HT-29 (cell line): ENCODE measurements around the gene FAM20C. TPM values are rescaled to one million over a fixed set of nuclear protein-coding genes. Genes with fewer than 3 reads are reported as not detected.

Experiments used
- DNase-seq: peaks from one replicate; pipeline ENCODE4 v3.0.0-alpha.2; 2015; ENCODE audit warnings: low spot score
- total RNA-seq: library from RNA; depleted of rRNA; stranded (reverse); fragments of >200 nt; shearing (Covaris generic); gene quantifications from 2 replicates; pipeline ENCODE4 v1.2.3, GENCODE V29; 2014

The FAM20C gene
- total RNA-seq, 1 experiment from 2014 or later, result not detected

DNA sequence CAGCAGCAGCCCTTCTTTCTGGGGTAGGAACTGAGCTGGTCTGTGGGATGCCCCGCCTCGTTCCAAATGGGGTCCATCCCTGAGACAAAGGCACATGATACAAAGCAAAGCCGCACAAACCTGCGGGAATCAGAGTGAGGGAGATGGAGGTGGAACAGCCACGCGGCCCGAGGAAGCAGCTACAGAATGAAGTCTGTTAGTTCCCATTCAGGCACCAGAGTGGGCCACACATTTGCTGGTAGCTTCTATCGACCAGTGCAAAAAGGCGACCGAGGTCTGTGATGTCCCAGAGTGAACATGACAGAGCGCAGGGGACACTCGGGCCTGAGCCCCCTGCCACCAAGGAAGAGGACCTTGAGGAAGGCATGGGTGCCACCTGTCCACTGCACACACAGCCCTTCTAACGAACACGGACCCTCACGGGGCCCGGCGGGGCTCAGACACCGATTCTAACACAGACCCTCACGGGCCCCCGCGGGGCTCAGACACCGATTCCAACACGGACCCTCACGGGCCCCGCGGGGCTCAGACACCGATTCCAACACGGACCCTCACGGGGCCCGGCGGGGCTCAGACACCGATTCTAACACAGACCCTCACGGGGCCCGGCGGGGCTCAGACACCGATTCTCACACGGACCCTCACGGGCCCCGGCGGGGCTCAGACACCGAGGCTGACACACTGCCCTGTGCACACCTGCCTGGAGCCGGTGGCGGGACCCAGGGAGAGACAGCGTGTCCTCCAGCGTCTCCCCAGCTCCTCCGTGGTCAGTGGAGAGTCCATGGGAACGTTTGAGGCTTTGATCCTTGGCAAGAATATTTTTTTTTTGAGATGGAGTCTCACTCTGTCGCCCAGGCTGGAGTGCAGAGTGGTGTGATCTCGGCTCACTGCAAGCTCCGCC lies 32.8 kb upstream of the FAM20C start:
- DNase-seq, result no peak

- no peak for DNase-seq
These were observed 31.2 kb upstream of the FAM20C start for GRCh38 chr7:160958-161725.

DNA sequence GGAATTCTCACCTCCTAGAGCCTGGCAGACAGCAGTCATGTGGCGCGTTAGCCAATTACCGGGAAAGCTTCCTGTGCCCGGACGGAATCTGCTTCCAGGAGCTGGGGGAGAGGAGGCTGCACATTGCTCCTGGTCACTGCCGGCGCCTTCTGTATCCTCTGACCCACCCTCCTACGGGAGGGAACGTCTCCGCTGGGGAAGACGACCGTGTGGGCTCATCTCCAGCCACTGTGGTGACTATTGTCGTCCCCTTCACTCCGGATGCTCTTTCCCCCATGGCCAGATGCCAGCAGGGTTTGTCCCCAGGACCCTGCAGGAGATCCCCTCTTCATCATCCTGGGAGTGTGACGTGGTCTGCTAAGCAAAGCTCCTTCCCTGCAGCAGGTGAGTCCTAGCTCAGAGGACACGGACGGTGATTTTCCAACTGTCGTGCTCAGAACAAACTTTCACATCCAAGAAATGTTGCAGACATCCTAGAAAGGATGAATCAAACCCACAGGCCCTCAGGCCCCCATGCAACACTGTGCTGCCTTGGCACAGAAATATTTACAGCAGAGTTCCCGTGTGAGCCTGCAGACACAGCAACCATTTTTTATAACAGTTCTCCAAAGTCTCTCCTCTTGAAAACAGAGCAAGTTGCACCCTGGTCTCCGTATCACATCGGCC lies 29.6 kb upstream of the FAM20C start:
- DNase-seq, result no peak

DNA sequence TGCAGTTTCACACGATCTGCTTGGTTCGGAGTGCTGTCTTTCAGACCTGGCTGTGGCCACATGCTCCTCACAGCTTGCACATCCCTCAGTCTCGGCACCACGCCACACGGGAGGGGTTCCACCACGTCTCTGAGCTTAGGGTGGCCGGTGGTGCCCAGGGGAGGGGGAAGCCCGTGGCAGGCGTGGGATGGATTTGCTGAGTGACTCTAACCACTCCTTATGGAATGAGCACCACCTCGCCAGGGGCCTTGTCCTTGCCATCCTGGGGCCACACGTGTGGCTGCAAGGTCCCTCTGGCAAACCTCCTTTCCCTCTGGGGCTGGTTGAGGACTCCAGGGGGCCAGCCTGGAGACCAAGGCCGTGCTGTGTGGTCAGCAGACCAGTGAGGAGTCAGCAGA lies 29.1 kb upstream of the FAM20C start:
- no peak for DNase-seq

GRCh38 chr7:163971-164881 lies 28.1 kb upstream of the FAM20C start:
- DNase-seq, result no peak

- no peak for DNase-seq
These were observed 27.3 kb upstream of the FAM20C start for GRCh38 chr7:164882-165660.

- DNase-seq, result no peak
These were observed 26.6 kb upstream of the FAM20C start for GRCh38 chr7:165661-166337.

GRCh38 chr7:166338-167060 lies 25.9 kb upstream of the FAM20C start:
- no peak for DNase-seq

DNA sequence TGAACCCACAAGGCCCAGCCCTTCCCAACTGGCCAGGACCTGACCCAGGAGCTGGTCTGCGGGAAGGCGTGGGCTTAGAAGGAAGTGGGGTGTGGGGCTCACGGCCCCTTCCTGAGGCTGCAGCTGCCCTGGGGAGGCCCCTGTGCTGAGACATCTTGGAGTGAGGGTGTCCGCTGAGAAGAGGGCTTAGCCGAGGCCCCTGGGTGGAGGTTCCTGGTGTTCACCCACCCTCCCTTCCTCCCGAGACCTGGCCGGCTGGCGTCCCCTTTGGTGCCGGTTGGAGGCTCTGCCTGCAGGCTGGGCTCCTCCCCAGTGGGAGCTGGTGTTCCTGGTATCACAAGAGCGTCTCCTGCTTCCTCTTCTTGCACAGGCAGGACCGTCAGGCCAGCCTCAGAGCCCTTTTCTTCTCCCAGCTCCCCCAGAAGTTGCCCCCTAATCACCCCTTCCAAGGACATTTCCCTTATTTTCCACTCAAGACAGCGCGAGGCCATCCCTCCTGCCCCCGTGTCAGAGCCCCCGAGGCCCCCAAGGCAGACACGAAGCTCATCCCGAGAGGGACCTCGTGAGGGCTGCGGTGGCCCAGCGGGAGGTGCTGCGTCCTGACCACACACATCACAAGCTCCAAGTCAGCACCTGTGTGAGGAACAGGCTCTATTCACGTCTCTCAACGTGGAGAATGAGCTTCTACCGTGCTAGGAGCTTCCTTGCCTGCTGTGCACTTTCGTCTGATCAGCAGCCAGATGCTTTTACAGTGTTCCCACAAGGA lies 25.1 kb upstream of the FAM20C start:
- no peak for DNase-seq

GRCh38 chr7:167976-168791 lies 24.2 kb upstream of the FAM20C start:
- no peak for DNase-seq

DNA sequence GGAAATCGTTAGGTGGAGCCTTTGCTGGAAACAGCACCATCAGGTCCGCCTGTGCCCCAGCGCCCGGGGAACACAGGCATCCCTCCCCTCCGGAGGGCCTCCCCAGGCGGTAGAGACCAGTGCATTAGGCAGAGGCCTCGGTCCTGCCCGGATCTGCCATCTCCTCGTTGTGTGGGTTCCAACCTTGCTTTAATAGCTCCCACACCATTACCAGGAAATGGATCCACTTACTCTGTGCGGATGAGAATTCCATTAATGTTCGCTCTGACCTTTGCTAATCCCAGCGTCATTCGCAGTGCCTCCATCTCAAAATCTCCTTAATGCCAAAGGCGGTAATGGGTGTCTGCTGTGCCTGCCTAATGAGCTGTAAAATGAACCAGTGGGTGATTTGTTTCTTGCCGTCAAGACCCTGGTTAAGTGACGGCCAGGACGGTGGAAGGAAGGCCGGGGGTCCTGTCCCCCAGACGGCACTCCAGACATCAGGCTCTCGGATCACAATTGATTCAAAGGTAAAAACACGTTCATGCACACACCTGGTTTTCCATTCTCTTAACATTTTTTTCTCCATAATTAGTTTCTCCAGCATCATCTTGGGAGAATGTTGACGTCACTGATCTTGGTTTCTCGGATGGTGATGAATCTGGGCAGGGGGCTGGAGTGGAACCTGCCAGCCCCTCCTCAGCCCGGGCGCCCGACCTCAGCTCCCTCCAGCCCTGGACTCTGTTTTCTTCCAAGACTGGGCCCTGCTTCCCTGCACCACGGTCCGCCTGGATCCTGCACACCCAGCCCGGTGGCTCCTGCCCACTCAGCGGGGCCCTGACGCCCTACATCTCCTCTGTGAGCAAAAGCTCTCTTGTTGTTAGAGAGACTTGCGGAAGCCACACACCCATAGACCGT lies 22.8 kb upstream of the FAM20C start:
- DNase-seq, result no peak

DNA sequence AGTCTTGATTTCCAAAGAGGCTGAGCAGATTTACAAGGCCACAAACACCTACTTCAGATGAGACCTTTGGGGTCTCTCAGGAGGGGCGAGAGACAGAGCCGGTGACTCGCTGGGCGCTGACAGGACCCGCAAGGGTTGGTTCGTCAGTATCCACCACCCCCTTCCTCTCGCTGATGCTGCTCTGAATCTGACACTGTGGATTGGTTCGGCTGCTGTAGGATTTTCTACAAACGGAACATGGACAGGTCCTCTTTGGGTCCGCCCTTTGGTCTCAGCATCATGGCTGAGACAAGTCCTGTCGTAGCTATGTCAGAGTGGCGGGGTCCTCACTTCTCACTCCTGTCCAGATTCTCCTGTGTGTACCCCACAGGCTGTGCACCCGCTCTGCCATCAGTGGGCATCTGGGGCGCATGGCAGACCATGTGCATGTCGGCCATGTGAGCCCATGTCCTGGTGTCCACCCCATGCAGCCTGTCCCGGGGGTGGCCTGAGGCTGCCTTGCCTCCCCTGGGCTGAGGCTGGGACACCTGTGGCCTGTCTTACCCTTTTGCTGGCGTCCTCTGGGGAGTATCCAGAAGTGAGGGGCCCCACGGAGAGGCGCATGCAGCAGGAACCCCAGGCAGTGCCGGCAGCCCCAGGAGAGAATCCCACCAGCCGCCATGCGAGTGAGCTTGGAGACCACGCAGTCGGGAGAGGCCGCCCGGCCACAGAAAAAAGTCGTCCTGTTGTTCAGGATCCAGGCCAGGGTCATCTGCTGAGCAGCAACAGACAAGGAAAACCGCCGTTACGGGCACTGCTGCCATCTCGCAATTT lies 21.6 kb upstream of the FAM20C start:
- no peak for DNase-seq

DNA sequence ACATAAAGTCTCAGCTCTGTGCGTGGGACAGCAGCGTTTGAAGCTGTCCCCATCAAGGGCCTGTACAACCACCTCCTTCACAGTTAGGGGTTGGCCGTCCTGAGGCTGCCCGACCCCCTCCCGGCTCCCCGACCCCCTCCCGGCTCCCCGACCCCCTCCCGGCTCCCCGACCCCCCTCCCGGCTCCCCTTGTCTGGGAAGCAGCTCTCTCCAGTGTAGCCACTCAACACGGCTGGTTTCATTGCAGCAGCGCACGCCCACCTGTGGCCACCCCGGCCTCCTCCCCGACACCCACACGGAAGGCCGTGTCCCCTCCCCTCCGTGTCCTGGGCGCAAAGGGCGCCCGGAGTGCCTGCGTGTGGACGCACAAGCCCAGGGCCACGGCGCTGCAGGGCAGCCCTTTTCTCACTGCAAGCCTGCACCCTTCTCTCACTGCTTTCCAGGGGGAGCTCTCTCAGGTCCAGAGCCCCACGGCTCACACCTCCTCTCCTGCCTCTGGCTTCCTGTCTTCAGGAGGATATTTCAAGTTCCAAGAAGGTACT lies 20.9 kb upstream of the FAM20C start:
- no peak for DNase-seq

DNA sequence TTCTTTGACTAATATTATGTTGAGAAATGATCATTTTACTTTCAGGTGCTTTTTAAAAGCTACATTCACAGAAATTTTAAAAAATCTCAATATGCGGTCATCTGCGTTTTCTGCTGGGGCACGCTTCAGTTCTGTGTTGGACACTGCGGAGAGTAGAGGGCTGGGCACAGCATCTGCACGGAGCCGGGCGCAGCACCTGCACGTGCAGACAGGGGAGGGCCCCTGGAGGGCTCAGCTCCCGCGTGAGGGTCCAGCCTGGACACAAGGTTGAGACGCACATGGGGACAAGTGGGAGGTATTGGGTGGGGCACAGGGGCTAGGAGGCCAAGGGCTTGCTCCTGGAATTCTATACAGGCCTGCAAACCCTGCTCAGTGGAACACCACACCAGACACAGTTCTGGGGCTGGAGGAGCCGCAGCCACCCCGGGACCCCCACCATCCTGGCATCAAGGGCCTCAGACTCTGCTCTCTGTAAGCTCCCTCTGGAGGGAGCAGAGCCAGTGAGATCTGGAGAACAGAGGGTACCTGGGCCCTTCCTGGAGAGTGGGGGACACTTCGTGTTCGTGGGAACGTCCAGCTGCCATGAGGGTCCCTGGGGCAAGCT lies 20.4 kb upstream of the FAM20C start:
- no peak for DNase-seq
